ENCODE results near the gene CMTM7. TPM values are rescaled to one million over a fixed set of nuclear protein-coding genes. Genes with fewer than 3 reads are reported as not detected.
A peak's percentile ranks its signal among the peaks of the same experiment; 100 is the strongest.
"Not testable (repeated sequence)": the region's sequence is repeated elsewhere in the genome, so short reads cannot be mapped to it uniquely, and the experiment has no call there.

CMTM7 gene
- total RNA-seq, 1 donor from 2014 or later, result 37.4 TPM

DNA sequence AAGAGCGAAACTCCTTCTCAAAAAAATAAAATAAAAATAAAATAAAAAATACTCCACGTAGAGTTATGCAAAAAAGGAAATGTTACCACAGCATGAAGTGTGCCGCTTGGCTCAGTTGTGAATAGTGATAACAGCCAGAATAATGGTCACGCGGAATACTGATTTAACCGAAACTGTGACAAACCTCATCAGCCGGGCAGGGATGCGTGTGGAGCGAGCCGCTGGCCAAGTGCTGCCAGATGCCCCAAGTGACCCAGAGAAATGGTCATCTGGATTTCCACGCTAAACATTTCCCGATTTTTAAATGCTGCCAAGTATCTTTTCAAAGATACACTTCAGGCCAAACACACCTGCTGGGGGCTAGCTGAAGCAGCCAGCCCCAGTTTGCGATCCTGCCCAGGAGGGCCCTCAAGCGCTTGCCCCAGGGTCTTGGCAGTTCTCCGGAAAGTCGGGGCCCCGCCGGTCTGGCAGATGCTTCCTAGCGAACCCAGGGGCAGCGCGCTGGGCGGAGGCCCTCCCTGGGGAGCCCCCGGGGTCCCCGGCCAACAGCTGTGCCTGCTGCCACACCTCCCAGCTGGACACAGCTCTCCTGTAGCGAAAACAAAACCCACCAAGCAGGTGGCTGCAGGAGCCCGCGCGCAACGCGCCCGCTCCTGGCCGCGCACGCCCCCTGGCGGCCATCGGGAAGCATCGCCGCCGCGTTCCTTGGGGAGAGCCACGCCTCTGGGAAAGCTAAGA is 75.8 kb downstream of the CMTM7 start:
- Mint-ChIP-seq H3K27ac (ENCODE audit: unreplicated experiment) (no peak overlapping the region), H3K9me3 (no peaks in the 10 kb centered on the region), H3K4me3 (no peak overlapping the region), H3K27me3 (ENCODE audit: low read depth) (no peaks in the 10 kb centered on the region), H3K4me1 (no peaks in the 10 kb centered on the region), H3K36me3 (ENCODE audit: low read depth) (peaks cover 22% of the 10 kb centered on the region)
- DNase-seq (ENCODE audit: low read depth, low spot score), result peak; percentile 85
- TF ChIP-seq, protein P1, sequence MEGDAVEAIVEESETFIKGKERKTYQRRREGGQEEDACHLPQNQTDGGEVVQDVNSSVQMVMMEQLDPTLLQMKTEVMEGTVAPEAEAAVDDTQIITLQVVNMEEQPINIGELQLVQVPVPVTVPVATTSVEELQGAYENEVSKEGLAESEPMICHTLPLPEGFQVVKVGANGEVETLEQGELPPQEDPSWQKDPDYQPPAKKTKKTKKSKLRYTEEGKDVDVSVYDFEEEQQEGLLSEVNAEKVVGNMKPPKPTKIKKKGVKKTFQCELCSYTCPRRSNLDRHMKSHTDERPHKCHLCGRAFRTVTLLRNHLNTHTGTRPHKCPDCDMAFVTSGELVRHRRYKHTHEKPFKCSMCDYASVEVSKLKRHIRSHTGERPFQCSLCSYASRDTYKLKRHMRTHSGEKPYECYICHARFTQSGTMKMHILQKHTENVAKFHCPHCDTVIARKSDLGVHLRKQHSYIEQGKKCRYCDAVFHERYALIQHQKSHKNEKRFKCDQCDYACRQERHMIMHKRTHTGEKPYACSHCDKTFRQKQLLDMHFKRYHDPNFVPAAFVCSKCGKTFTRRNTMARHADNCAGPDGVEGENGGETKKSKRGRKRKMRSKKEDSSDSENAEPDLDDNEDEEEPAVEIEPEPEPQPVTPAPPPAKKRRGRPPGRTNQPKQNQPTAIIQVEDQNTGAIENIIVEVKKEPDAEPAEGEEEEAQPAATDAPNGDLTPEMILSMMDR (conservative IDR thresholded peaks at IDR 0.05), result peak; percentile 99

DNA sequence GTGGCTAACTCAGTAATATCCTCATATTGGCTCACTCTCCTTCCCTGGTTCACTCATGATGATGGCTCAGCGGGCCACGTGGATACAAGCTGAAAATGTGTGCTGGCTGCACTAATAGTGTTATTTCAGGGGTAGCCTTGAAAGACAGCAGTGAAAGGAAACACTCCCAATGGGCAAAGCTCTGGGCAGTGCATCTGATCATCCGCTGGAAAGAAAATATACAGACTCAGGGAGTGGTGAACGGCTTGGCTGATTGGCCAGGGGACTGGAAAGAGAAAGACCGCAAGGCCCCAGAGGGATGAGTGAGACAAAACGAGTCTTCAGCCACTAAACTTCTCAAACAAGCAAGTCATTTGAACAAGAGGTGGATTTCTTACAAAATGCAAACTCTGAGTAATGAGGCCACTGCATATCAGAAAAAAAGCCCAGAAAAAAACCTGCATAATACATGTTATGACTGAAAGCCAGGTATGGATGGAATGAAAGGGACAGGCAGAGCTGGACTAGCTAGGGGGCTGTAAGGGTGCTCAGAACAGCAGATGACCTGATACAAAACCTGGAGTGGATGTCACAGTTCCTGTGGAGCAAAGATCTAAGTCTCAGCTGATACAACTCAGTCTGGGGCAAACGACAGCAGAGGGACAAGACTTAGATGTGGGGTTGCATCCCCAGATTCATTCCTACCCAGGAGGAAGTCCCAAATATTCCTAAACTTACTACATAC is 77.7 kb downstream of the CMTM7 start:
- Mint-ChIP-seq H3K9me3 (no peaks in the 10 kb centered on the region), H3K27ac (ENCODE audit: unreplicated experiment) (no peak overlapping the region), H3K4me3 (no peak overlapping the region), H3K4me1 (no peaks in the 10 kb centered on the region), H3K36me3 (ENCODE audit: low read depth) (peaks cover 27% of the 10 kb centered on the region), H3K27me3 (ENCODE audit: low read depth) (no peaks in the 10 kb centered on the region)
- TF ChIP-seq, protein P1 (conservative IDR thresholded peaks at IDR 0.05), result no peak
- DNase-seq (ENCODE audit: low read depth, low spot score), result no peak

DNA sequence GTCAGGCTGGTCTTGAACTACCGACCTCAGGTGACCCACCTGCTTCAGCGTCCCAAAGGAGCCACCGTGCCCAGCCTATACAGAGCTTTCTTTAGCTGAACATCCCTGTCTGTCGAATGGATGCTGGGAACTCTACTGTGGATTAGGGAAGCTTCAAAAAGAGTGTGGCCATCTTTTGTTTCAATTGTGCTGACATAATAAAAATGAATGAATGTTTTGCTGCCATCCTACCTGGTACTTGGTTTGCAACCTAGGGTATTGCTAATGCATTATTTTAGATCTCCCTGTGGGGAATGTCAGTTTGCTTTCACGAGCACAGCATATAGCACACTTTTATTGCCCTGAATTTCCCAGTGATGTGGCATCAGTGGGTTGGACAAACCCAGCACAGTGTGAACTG is 78.7 kb downstream of the CMTM7 start:
- TF ChIP-seq, protein P1 (conservative IDR thresholded peaks at IDR 0.05), result no peak
- Mint-ChIP-seq H3K9me3 (no peaks in the 10 kb centered on the region), H3K27ac (ENCODE audit: unreplicated experiment) (no peak overlapping the region), H3K4me3 (no peak overlapping the region), H3K4me1 (no peaks in the 10 kb centered on the region), H3K27me3 (ENCODE audit: low read depth) (no peaks in the 10 kb centered on the region), H3K36me3 (ENCODE audit: low read depth) (peaks cover 26% of the 10 kb centered on the region)
- DNase-seq (ENCODE audit: low read depth, low spot score), result no peak

DNA sequence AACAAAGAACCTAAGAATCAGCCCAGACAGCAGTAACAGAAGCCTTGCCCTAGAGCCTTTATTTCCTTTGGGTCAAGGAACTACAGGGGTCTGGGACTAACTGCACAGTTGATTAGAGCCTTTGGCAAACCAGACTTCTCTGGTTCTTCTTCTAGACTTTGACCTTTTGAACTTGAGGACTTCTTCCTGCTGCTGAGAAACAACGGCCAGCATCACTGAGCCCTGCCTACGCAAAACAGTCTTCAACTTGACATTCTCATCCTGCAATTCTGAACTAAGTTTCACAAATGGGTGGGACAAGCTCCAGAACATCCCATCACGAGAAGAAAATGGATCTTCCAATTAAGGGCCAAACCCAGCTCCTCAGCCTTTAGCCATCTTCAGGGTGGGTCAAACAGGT is 79.6 kb downstream of the CMTM7 start:
- H3K36me3 Mint-ChIP-seq (ENCODE audit: low read depth), result peaks cover 25% of the 10 kb centered on the region
- TF ChIP-seq, protein P1 (conservative IDR thresholded peaks at IDR 0.05), result no peak
- no peaks in the 10 kb centered on the region for H3K9me3 Mint-ChIP-seq
- no peak overlapping the region for H3K4me3 Mint-ChIP-seq
- no peaks in the 10 kb centered on the region for H3K27me3 Mint-ChIP-seq (ENCODE audit: low read depth)
- no peaks in the 10 kb centered on the region for H3K4me1 Mint-ChIP-seq
- no peak overlapping the region for H3K27ac Mint-ChIP-seq (ENCODE audit: unreplicated experiment)
- DNase-seq (ENCODE audit: low read depth, low spot score), result no peak

DNA sequence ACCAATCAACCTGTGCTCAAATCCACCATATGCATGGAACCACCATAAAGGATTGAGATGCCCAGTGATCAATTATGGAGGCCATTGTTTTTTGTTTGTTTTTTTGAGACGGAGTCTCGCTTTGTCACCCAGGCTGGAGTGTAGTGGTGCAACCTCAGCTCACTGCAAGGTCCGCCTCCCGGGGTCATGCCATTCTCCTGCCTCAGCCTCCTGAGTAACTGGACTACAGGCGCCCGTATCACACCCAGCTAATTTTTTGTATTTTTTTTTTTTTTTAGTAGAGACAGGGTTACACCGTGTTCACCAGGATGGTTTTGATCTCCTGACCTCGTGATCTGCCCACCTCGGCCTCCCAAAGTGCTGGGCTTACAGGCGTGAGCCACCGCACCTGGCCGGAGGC is 80.5 kb downstream of the CMTM7 start:
- not testable (repeated sequence) for DNase-seq (ENCODE audit: low read depth, low spot score); H3K27me3 Mint-ChIP-seq (ENCODE audit: low read depth); H3K27ac Mint-ChIP-seq (ENCODE audit: unreplicated experiment); H3K4me1 Mint-ChIP-seq; H3K9me3 Mint-ChIP-seq; H3K4me3 Mint-ChIP-seq
- peaks cover 31% of the 10 kb centered on the region for H3K36me3 Mint-ChIP-seq (ENCODE audit: low read depth)

- H3K4me3 Mint-ChIP-seq, result no peak overlapping the region
- no peaks in the 10 kb centered on the region for H3K4me1 Mint-ChIP-seq
- no peak overlapping the region for H3K27ac Mint-ChIP-seq (ENCODE audit: unreplicated experiment)
- peaks cover 39% of the 10 kb centered on the region for H3K36me3 Mint-ChIP-seq (ENCODE audit: low read depth)
- TF ChIP-seq, protein P1 (conservative IDR thresholded peaks at IDR 0.05), result no peak
- no peaks in the 10 kb centered on the region for H3K9me3 Mint-ChIP-seq
- DNase-seq (ENCODE audit: low read depth, low spot score), result no peak
- H3K27me3 Mint-ChIP-seq (ENCODE audit: low read depth), result no peaks in the 10 kb centered on the region
Observed at GRCh38 chr3:32474201-32474600, 82.5 kb downstream of the CMTM7 start.
